Heart right ventricle (tissue), 16 donors: ENCODE data around the gene CATSPERZ. TPM values are rescaled to one million over a fixed set of nuclear protein-coding genes. Genes with fewer than 3 reads are reported as not detected.

Experiments used
- ATAC-seq, 8 donors: fragments of 200-7000 bp; cut with Tn5 transposase; one replicate each; pipeline ENCODE4 v1.9.1; 2020; ENCODE audit warnings: mild to moderate bottlenecking in 8 of 8, moderate library complexity in 8 of 8, moderate number of reproducible peaks in 1 of 8
- DNase-seq, 2 donors: peaks; one replicate each; pipeline ENCODE4 v3.0.0-alpha.2; 2020
- H3K27ac ChIP-seq, 10 donors: fragments of 200-600 bp; sonication (generic) in 2 of 10; one replicate each; pipeline versions ENCODE4 v1.5.0 to v1.8.0; 2020 to 2022; ENCODE audit warnings: mild to moderate bottlenecking in 3 of 10
- H3K27me3 ChIP-seq, 7 donors: fragments of 200-600 bp; one replicate each; pipeline ENCODE4 v1.8.0; 2021 to 2022; ENCODE audit warnings: mild to moderate bottlenecking in 2 of 7
- H3K36me3 ChIP-seq, 9 donors: fragments of 200-600 bp; sonication (generic) in 1 of 9; one replicate each; pipeline versions ENCODE4 v1.5.0 to v1.8.0; 2020 to 2022; ENCODE audit warnings: mild to moderate bottlenecking in 2 of 9
- H3K4me1 ChIP-seq, 9 donors: fragments of 200-600 bp; sonication (generic) in 1 of 9; one replicate each; pipeline versions ENCODE4 v1.5.0 to v1.8.0; 2020 to 2022; ENCODE audit warnings: mild to moderate bottlenecking in 4 of 9
- H3K4me3 ChIP-seq, 10 donors: fragments of 200-600 bp; sonication (generic) in 2 of 10; one replicate each; pipeline versions ENCODE4 v1.5.0 to v1.8.0; 2020 to 2022; ENCODE audit warnings: mild to moderate bottlenecking in 7 of 10, moderate library complexity in 2 of 10
- H3K9me3 ChIP-seq, 11 donors: fragments of 200-600 bp in 10 of 11; sonication (generic) in 2 of 11; one replicate each; pipeline versions ENCODE4 v1.5.0 to v1.8.0; 2013 to 2022; ENCODE audit warnings: mild to moderate bottlenecking in 2 of 11, control low read depth in 1 of 11, moderate library complexity in 1 of 11
- CTCF ChIP-seq, 9 donors: fragments of 200-600 bp; sonication (generic) in 2 of 9; IDR thresholded peaks; one replicate each; pipeline versions ENCODE4 v1.5.0 to v1.8.0; 2021 to 2022; ENCODE audit warnings: antibody characterized with exemption in 9 of 9, mild to moderate bottlenecking in 5 of 9, moderate library complexity in 1 of 9
- WGBS, 2 donors: extraction: QIAGEN DNeasy Blood & Tissue Kit; methylation state at CpG; one replicate each; pipeline ENCODE4 v1.1.7; 2013; ENCODE audit warnings: inconsistent platforms in 1 of 2; 5-methylcytosine and 5-hydroxymethylcytosine counted together
- intact Hi-C, 10 donors: fragments of 100-400 bp; cut with DNase I; formaldehyde crosslinking; loops; one replicate each; pipeline versions ENCODE4 v1.11.1 to v1.14.2; 2022
- polyA plus RNA-seq, 2 donors: library from polyadenylated mRNA; stranded (reverse); fragments of 200-250 nt; gene quantifications; one replicate each; pipeline ENCODE4 v1.2.3, GENCODE V29; 2013
- total RNA-seq, 10 donors: library from RNA; stranded (reverse); fragmentation: NEBNext Ultra II Directional in 3 of 10; extraction: Animal tissue kit (Norgen Biotek cat#: 25700) in 3 of 10; gene quantifications; one replicate each; pipeline versions ENCODE4 v1.2.1 to v1.2.4, GENCODE V29; 2021 to 2023
- donor health status: Arrhythmogenic right ventricular cardiomyopathy.
- donor health status: ischemic (EF 13 %, LVEDD 7.1; RV severe dilation, severe dysfunction).
- donor health status: healthy with polysubstance abuse.
- donor health status: DM: no; HTN: yes; CAD: no.
- donor health status: DM: no; HTN: no; CAD: no.
- donor health status: ischemic (EF 25% LVEDD 6.9; RV normal size, moderate dysfunction).
- donor health status: ischemic (EF 25% LVEDD 5.7; RV mildly dilated, moderate dysfunction).
- donor health status: healthy.
- donor health status: DM: yes; HTN: yes; CAD: no.
- donor health status: Ischemic cardiomyopathy.
- donor health status: ischemic (EF 35%, LVEDD 5.7; RV mildly dilated, moderate dysfunction).
- donor health status: nonischemic (EF 11% LVEDD 7.7; RV severe dilation, severe dysfunction).
- donor health status: DM: yes; HTN: yes; CAD: no.
- donor health status: PGD.
- donor health status: ischemic (EF 29% LVEDD 5.4; RV normal size, mild dysfunction).
- donor health status: nonischemic (EF 23%, LVEDD 6.1; RV moderate dilation, normal function).

The CATSPERZ gene
- total and polyA plus RNA-seq, 12 donors, result 0.10 TPM; not detected in 11

- DNase-seq (no peak), ATAC-seq (no peak)
- H3K27ac ChIP-seq, result no peak overlapping the region
- H3K36me3 ChIP-seq, result peaks cover 0 to 25% (median 0%) of the 10 kb centered on the region in 9 donors
- intact Hi-C loops, result no loop called here
- peaks cover 5 to 30% (median 11%) of the 10 kb centered on the region in 9 donors for H3K4me1 ChIP-seq
- no peak for TF ChIP-seq CTCF (IDR thresholded peaks at IDR 0.05)
- no peaks in the 10 kb centered on the region for H3K9me3 ChIP-seq
- WGBS, 2 donors, result 94 to 95% methylated on average over 25 to 28 of the region's 28 CpGs
- peaks cover 0 to 2% (median 0%) of the 10 kb centered on the region in 7 donors for H3K27me3 ChIP-seq
- H3K4me3 ChIP-seq, result no peak overlapping the region
Measured at GRCh38 chr11:64344787-64345186, 44.6 kb downstream of the CATSPERZ start.

GRCh38 chr11:64347193-64347867 is 47.2 kb downstream of the CATSPERZ start:
- WGBS, 2 donors, result 87 to 90% methylated on average over 12 of the region's 12 CpGs
- DNase-seq (no peak), ATAC-seq (no peak)
- no peaks in the 10 kb centered on the region for H3K9me3 ChIP-seq
- peaks cover 0 to 20% (median 4%) of the 10 kb centered on the region in 9 donors for H3K4me1 ChIP-seq
- H3K27ac ChIP-seq, result no peak overlapping the region
- no peak overlapping the region for H3K4me3 ChIP-seq
- TF ChIP-seq CTCF (IDR thresholded peaks at IDR 0.05), result no peak
- H3K36me3 ChIP-seq, result peaks cover 0 to 29% (median 0%) of the 10 kb centered on the region in 9 donors
- H3K27me3 ChIP-seq, result no peaks in the 10 kb centered on the region
- intact Hi-C loops, result no loop called here

- H3K9me3 ChIP-seq, result no peaks in the 10 kb centered on the region
- TF ChIP-seq CTCF (IDR thresholded peaks at IDR 0.05), result no peak
- DNase-seq (no peak), ATAC-seq (peak in 1 of 8 donors; percentile 71)
- peaks cover 0 to 8% (median 0%) of the 10 kb centered on the region in 9 donors for H3K4me1 ChIP-seq
- H3K27ac ChIP-seq, result no peak overlapping the region
- 69% methylated on average over 14 of the region's 14 CpGs for WGBS, 2 donors
- intact Hi-C loops, result no loop called here
- H3K4me3 ChIP-seq, result no peak overlapping the region
- no peaks in the 10 kb centered on the region for H3K27me3 ChIP-seq
- peaks cover 0 to 37% (median 0%) of the 10 kb centered on the region in 9 donors for H3K36me3 ChIP-seq
Measured at GRCh38 chr11:64348383-64349024, 48.3 kb downstream of the CATSPERZ start.

- no peak overlapping the region for H3K4me3 ChIP-seq
- intact Hi-C loops, result no loop called here
- no peaks in the 10 kb centered on the region for H3K9me3 ChIP-seq
- ATAC-seq (no peak), DNase-seq (no peak)
- TF ChIP-seq CTCF (IDR thresholded peaks at IDR 0.05), result no peak
- WGBS, 2 donors, result 91 to 93% methylated on average over 7 of the region's 7 CpGs
- H3K27ac ChIP-seq, result no peak overlapping the region
- H3K27me3 ChIP-seq, result no peaks in the 10 kb centered on the region
- peaks cover 0 to 37% (median 0%) of the 10 kb centered on the region in 9 donors for H3K36me3 ChIP-seq
- peaks cover 0 to 7% (median 0%) of the 10 kb centered on the region in 9 donors for H3K4me1 ChIP-seq
Measured at GRCh38 chr11:64349025-64349387, 48.8 kb downstream of the CATSPERZ start.
